ENCODE measurements around the gene SEPTIN2. TPM values are rescaled to one million over a fixed set of nuclear protein-coding genes. Genes with fewer than 3 reads are reported as not detected.

SEPTIN2 gene
- total and polyA plus RNA-seq, 10 of the 15 experiments (the other 5 are each of a cell fraction or from before 2014, with no cell fraction given): 169 to 474 (median 269) TPM

DNA sequence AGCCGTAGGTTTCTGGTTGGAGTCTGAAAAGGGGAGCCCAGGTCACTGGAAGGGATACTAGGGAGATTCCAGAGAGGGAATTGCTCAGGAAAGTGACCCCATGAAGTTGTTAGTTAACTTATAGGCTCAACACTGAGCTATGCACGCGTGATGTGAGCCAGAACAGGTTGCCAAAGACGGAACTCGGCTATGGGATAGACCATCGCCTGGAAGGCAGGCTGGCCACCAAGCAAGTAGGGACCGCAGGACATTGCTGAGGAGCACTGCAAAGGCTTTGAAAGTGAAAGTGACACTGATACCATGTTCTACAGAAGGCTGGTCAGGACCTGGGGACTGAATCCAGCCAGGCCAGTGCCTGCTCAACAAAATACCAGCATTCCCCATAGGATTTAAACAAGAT is 47.7 kb downstream of the SEPTIN2 start:
- RAD21 ChIA-PET (ENCODE audit: unreplicated experiment): interaction anchor here (0.8 to 8.0 kb wide), 5 partner anchors 11 to 83 kb away, joined by 3 to 98 read pairs (median 3); no protein-coding TSS in a partner anchor
- 92% methylated on average over 7 of the region's 7 CpGs for WGBS (ENCODE audit: insufficient coverage, insufficient replicate concordance, low lambda C conversion rate, missing lambda C conversion rate)
- no peaks in the 10 kb centered on the region for H4K20me1 ChIP-seq (ENCODE audit: control insufficient read depth, insufficient read depth)

DNA sequence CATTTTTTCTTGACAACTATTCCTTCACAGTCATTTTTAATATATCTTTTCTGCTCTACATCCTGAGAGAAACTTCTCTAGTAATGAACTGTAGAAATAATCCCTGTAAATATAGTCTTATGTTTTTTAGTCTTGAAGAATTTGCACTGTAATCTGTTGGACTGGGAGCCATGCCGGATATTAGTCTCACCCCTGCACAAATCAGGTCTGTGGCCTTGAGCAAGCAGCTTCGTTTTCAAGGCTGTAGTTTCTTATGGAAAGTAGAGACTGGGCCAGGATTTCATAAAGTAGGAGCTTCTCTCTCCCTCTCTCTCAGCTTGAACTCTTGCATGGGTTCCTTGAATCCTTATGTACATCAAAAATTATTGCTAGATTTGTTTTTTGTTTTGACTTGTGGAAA is 49.1 kb downstream of the SEPTIN2 start:
- Histone ChIP-seq H3K27me3 (replicated peaks in 1 of 2; ENCODE audit: control insufficient read depth in 2 of 2, insufficient read depth in 2 of 2, low read length in 1 of 2) (no peaks in the 10 kb centered on the region), H3K27ac (ENCODE audit: control insufficient read depth, insufficient read depth) (no peak overlapping the region), H3K36me3 (ENCODE audit: control insufficient read depth in 2 of 2, insufficient read depth in 2 of 2, low read length in 1 of 2) (no peaks in the 10 kb centered on the region), H3K9me3 (replicated peaks; ENCODE audit: control insufficient read depth, insufficient read depth, low read length) (no peaks in the 10 kb centered on the region), H3K4me2 (ENCODE audit: control insufficient read depth, insufficient read depth) (no peak overlapping the region), H2AFZ (ENCODE audit: control insufficient read depth, low read depth, low read length) (no peak overlapping the region), H3K9ac (ENCODE audit: control insufficient read depth, insufficient read depth, low read length) (no peak overlapping the region), H3K4me3 (peak overlapping the region; percentile 4; the same call in 1 of the 2 replicates), H3K4me1 (ENCODE audit: control insufficient read depth, insufficient read depth, low read length) (peaks cover 35% of the 10 kb centered on the region), H4K20me1 (ENCODE audit: control insufficient read depth, insufficient read depth) (no peaks in the 10 kb centered on the region), H3K79me2 (ENCODE audit: control insufficient read depth, insufficient read depth, low read length) (peaks cover 80% of the 10 kb centered on the region)
- intact Hi-C loops (cut with micrococcal nuclease; ENCODE audit: unreplicated experiment) (no loop called here), in situ Hi-C loops (cut with MboI) (no loop called here)
- ATAC-seq: no peak
- BruUV-seq (replicated peaks): TSS peak; percentile 21
- CTCF ChIA-PET: interaction anchor here (6.3 kb wide), 1 partner anchor 27 kb away, joined by 55 read pairs; no protein-coding TSS in a partner anchor
- POLR2A ChIA-PET: interaction anchor here (1.0 to 1.8 kb wide), 2 partner anchors 8 to 40 kb away, joined by 3 to 9 read pairs; no protein-coding TSS in a partner anchor
- SMC1A ChIA-PET (ENCODE audit: uncharacterized antibody, unreplicated experiment): interaction anchor here (0.8 to 12.9 kb wide), 6 partner anchors 11 to 51 kb away, joined by 4 to 239 read pairs (median 6); no protein-coding TSS in a partner anchor
- RAD21 ChIA-PET (ENCODE audit: unreplicated experiment): interaction anchor here (4.1 to 8.0 kb wide), 2 partner anchors 9 to 27 kb away, joined by 21 to 98 read pairs; no protein-coding TSS in a partner anchor
- DNase-seq (ENCODE audit: low read depth, low spot score): no peak
- WGBS (ENCODE audit: insufficient coverage, insufficient replicate concordance, low lambda C conversion rate, missing lambda C conversion rate): 100% methylated on average over 2 of the region's 2 CpGs
- no peak for FAIRE-seq
- TF ChIP-seq FOXK2 (IDR thresholded peaks at IDR 0.05): no peak
- TF ChIP-seq, protein P1, sequence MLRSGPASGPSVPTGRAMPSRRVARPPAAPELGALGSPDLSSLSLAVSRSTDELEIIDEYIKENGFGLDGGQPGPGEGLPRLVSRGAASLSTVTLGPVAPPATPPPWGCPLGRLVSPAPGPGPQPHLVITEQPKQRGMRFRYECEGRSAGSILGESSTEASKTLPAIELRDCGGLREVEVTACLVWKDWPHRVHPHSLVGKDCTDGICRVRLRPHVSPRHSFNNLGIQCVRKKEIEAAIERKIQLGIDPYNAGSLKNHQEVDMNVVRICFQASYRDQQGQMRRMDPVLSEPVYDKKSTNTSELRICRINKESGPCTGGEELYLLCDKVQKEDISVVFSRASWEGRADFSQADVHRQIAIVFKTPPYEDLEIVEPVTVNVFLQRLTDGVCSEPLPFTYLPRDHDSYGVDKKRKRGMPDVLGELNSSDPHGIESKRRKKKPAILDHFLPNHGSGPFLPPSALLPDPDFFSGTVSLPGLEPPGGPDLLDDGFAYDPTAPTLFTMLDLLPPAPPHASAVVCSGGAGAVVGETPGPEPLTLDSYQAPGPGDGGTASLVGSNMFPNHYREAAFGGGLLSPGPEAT (IDR thresholded peaks at IDR 0.05; ENCODE audit: low read depth): no peak
- TF ChIP-seq, protein P2, sequence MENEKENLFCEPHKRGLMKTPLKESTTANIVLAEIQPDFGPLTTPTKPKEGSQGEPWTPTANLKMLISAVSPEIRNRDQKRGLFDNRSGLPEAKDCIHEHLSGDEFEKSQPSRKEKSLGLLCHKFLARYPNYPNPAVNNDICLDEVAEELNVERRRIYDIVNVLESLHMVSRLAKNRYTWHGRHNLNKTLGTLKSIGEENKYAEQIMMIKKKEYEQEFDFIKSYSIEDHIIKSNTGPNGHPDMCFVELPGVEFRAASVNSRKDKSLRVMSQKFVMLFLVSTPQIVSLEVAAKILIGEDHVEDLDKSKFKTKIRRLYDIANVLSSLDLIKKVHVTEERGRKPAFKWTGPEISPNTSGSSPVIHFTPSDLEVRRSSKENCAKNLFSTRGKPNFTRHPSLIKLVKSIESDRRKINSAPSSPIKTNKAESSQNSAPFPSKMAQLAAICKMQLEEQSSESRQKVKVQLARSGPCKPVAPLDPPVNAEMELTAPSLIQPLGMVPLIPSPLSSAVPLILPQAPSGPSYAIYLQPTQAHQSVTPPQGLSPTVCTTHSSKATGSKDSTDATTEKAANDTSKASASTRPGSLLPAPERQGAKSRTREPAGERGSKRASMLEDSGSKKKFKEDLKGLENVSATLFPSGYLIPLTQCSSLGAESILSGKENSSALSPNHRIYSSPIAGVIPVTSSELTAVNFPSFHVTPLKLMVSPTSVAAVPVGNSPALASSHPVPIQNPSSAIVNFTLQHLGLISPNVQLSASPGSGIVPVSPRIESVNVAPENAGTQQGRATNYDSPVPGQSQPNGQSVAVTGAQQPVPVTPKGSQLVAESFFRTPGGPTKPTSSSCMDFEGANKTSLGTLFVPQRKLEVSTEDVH (IDR thresholded peaks at IDR 0.05; ENCODE audit: low read depth, partially characterized antibody): no peak
- no peak for TF ChIP-seq NFXL1 (IDR thresholded peaks at IDR 0.05; ENCODE audit: borderline replicate concordance)
- no peak for TF ChIP-seq POLR2AphosphoS5 (IDR thresholded peaks at IDR 0.05; ENCODE audit: low read length)
- TF ChIP-seq, protein P3, sequence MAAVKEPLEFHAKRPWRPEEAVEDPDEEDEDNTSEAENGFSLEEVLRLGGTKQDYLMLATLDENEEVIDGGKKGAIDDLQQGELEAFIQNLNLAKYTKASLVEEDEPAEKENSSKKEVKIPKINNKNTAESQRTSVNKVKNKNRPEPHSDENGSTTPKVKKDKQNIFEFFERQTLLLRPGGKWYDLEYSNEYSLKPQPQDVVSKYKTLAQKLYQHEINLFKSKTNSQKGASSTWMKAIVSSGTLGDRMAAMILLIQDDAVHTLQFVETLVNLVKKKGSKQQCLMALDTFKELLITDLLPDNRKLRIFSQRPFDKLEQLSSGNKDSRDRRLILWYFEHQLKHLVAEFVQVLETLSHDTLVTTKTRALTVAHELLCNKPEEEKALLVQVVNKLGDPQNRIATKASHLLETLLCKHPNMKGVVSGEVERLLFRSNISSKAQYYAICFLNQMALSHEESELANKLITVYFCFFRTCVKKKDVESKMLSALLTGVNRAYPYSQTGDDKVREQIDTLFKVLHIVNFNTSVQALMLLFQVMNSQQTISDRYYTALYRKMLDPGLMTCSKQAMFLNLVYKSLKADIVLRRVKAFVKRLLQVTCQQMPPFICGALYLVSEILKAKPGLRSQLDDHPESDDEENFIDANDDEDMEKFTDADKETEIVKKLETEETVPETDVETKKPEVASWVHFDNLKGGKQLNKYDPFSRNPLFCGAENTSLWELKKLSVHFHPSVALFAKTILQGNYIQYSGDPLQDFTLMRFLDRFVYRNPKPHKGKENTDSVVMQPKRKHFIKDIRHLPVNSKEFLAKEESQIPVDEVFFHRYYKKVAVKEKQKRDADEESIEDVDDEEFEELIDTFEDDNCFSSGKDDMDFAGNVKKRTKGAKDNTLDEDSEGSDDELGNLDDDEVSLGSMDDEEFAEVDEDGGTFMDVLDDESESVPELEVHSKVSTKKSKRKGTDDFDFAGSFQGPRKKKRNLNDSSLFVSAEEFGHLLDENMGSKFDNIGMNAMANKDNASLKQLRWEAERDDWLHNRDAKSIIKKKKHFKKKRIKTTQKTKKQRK (IDR thresholded peaks at IDR 0.05; ENCODE audit: low read depth, low read length): no peak

More for the DNA sequence above, 47.7 kb downstream of the SEPTIN2 start:
- FAIRE-seq (no peak), ATAC-seq (peak; percentile 75), DNase-seq (ENCODE audit: low read depth, low spot score) (no peak)
- SMC1A ChIA-PET (ENCODE audit: uncharacterized antibody, unreplicated experiment): interaction anchor here (1.6 to 12.9 kb wide), 4 partner anchors 12 to 49 kb away, joined by 5 to 239 read pairs (median 91); no protein-coding TSS in a partner anchor
- Histone ChIP-seq H3K9me3 (replicated peaks; ENCODE audit: control insufficient read depth, insufficient read depth, low read length) (no peaks in the 10 kb centered on the region), H3K4me2 (ENCODE audit: control insufficient read depth, insufficient read depth) (peak overlapping the region; percentile 65), H3K79me2 (ENCODE audit: control insufficient read depth, insufficient read depth, low read length) (peaks cover 82% of the 10 kb centered on the region), H2AFZ (ENCODE audit: control insufficient read depth, low read depth, low read length) (no peak overlapping the region), H3K4me3 (no peak overlapping the region), H3K9ac (ENCODE audit: control insufficient read depth, insufficient read depth, low read length) (no peak overlapping the region), H3K27ac (ENCODE audit: control insufficient read depth, insufficient read depth) (peak overlapping the region; percentile 24; the same call in 1 of the 2 replicates), H3K36me3 (ENCODE audit: control insufficient read depth in 2 of 2, insufficient read depth in 2 of 2, low read length in 1 of 2) (no peaks in the 10 kb centered on the region), H3K27me3 (replicated peaks in 1 of 2; ENCODE audit: control insufficient read depth in 2 of 2, insufficient read depth in 2 of 2, low read length in 1 of 2) (no peaks in the 10 kb centered on the region), H3K4me1 (ENCODE audit: control insufficient read depth, insufficient read depth, low read length) (peaks cover 37% of the 10 kb centered on the region)
- BruUV-seq (replicated peaks): no TSS peak
- TF ChIP-seq IKZF1 (conservative IDR thresholded peaks at IDR 0.05) (0 out of 2 replicates have a peak, but pooled peaks have one; percentile 47), MTA3 (IDR thresholded peaks at IDR 0.05; ENCODE audit: borderline replicate concordance, low read length) (no peak), BACH1 (IDR thresholded peaks at IDR 0.05; ENCODE audit: borderline replicate concordance) (no peak)
- intact Hi-C loops (cut with micrococcal nuclease; ENCODE audit: unreplicated experiment) (no loop called here), in situ Hi-C loops (cut with MboI) (no loop called here)
- CTCF ChIA-PET: interaction anchor here (0.8 to 6.3 kb wide), 5 partner anchors 9 to 41 kb away, joined by 3 to 55 read pairs (median 4); no protein-coding TSS in a partner anchor
- POLR2A ChIA-PET: interaction anchor here (0.8 to 1.8 kb wide), 3 partner anchors 10 to 48 kb away, joined by 3 to 9 read pairs (median 3); partner anchors contain the start of gene HDLBP

Data from GM12878 (cell line).